Stimulated activated CD4-positive, alpha-beta T cell treated with anti-CD3 and anti-CD28 coated beads, Interleukin-1b, Interleukin-23, amount 100 ng/mL, for 48 hours (primary cell): ENCODE results near the gene RPL13.

Source experiments
- DNase-seq: peaks from one replicate; pipeline ENCODE4 v3.0.0-alpha.2; 2020

RPL13 gene

DNA sequence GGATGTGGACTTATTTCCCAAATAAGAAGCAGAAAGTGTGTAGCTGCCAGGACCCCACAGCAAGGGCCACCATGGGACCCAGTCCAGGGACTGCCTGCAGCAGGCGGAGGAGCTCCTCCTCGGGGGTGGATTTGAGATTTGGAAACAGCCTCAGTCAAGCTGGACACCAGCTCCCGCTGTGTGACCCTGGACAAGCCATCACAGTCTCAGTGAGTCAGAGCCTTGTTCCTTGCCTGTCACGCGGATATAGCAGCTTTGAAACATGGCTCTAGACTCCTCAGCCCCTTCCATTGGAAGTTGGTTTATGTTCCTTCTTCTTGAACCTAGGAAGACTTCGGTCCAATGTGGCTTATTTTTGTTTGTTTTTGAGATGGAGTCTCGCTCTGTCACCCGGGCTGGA lies 40.5 kb downstream of the RPL13 start:
- DNase-seq = no peak

DNA sequence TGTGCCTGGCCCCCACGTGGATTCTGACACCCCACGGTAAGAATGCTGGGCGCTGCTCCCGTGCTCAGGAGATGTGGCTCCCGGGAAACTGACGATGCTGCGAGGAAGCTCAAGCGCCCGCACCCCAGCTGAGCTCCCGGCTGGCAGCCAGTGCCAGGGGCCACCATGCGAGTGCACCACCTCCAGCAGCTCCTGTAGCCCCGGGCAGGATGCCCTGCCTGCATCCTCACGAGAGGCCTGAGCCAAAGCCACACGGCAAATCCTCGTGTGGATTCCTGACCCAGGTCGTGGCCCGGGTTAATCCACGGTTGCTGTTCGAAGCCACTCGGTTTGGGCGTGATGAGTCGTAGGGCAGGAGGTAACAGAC lies 41.4 kb downstream of the RPL13 start:
- DNase-seq = no peak

DNA sequence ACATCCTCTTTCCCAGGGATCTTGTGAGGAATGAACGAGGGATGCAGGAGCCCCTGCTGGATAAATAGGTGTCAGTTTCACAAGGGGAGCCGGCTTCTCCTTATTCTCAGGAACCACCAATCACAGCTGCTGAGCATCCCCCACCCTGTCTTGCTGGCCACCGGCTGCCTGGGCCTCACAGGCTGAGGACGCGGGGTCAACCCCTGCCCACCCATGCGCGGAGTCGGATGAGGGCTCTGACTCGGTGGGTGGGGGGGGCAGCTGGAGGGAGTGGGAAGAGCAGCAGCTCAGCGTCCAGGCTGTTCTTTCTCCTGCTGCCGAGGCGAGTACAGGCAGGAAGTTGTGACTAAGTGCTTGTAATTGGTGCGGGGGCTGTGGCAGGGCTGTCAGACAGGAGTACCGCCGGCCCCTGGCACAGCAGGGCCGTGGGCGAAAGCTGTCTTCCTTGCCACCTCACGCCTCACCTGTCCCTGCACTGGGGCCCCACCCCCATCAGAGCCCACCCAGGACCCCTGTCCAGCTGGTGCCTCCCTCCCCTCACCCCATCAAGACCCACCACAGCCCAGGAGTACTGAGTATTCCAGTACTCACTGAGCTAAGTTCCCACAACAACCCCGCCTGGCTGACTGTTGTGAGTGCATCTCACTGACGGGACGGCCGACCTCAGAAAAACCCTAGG lies 41.9 kb downstream of the RPL13 start:
- peak; percentile 69 for DNase-seq

DNA sequence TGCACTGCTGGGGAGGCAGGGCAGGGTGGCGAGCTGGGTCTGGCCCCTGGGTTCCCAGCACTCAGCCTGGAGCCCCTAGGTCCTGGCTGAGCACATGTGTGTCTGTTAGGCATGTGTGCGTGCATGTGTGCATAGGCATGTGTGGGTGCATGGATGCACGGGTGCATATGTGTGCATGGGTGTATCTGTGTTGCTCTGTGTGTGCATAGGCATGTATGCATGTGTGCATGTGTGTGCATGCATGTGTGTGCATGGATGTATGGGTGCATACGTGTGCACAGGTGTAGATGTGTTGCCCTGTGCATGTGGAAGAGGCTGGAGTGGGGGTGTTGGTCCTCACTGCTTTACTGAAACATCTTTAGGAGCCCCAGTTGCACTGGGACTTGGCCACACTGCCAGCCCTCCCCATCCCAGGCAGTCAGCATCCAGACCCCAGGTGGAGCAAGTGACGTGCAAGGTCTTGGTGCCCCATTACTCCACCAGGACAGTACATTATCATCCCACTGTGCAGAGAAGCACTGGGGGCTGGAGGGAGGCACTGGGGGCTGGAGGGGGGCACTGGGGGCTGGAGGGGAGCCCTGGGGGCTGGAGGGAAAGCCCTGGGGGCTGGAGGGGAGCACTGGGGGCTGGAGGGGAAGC lies 42.6 kb downstream of the RPL13 start:
- DNase-seq = no peak

DNA sequence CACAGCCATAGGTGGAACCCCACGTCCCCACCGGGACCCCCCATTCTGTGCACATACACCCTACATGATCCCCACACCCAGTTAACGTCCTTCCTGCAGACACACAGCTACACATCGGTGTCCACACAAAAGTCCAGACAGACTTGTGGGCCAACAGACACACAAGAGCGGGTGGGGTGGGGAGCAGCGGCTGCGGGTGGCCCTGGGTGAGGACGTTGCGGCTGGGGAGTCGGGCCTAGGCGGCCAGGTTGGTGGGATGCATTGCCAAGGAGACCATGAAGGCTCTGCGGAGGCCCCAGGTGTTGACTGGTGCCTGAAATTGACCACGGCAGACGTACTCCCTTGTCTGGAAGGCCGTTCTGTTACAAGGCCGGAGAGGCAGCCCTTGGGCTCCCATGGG lies 44.3 kb downstream of the RPL13 start:
- DNase-seq = no peak

DNA sequence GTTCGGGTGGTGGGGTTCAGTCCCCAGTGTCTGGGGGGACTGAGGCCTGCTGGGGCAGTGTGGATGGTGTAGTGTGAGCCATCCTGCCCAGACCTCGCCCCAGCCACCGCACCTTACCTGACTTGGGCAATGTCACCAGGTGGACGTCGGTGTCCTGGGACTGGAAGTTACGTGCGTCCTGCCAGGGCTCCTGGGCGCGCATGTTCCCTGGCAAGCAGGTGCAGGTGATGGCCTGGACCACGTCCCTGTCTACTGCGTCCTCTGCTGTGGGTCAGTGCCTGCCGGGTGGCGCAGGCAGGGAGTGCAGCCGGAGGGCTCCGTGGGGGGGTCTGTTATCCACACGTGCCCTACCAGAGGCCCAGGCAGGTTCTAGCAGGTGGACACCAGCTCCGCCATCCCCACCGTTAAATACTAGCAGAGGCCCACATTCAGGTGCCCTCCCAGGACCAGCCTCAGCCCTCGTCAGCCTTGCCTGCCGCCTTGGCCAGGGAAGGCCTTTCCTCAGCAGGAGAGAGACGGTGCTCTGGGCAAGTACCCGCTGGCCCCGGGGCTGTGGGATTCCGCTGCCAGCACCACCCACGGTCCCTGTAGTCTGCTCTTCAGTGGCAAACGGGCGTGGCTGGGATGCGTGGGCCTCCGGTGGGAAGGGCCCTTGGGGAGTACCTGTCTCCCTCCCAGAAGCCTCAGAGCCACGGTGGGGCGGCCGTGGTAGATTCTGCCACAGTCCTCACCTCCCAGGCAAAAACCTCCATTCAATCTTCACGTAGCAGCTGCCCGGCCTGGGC lies 44.9 kb downstream of the RPL13 start:
- DNase-seq = no peak

DNA sequence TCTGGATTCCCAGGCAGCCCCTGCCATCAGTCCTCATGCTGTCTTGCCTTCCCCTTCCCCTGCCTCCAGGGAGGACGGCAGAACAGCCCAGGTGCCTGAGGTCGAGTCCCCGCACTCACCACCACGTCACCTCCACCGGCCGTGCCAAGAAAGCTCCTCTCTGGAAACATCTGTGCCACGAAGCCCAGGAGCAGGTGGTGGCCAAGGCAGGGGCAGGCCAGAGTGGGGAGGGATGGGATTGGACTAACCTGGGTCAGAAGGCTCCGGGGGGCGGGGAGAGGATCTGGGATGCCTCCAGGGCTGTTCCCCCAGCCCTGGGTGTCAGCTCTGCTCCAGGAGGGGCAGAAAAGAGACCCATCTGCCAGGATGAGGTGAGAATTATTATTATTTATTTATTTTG lies 45.5 kb downstream of the RPL13 start:
- no peak for DNase-seq

DNA sequence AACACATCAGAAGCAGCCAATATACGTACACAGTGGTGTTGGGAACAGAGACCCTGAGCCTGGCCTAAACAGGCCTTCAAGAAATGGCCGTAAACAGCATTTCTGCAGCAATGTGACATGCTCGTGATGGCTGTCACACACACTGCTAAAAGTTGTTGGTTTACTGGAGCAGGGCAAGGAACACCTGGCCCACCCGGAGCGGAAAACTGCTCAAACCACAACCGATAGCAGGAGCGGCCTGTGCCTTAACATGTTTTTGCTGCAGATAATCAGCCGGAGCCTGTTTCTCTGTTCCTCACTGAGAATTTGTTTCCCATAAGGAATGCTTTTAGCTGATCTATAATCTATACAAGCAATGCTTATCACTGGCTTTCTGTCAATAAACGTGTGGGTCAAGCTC lies 47.0 kb downstream of the RPL13 start:
- no peak for DNase-seq

DNA sequence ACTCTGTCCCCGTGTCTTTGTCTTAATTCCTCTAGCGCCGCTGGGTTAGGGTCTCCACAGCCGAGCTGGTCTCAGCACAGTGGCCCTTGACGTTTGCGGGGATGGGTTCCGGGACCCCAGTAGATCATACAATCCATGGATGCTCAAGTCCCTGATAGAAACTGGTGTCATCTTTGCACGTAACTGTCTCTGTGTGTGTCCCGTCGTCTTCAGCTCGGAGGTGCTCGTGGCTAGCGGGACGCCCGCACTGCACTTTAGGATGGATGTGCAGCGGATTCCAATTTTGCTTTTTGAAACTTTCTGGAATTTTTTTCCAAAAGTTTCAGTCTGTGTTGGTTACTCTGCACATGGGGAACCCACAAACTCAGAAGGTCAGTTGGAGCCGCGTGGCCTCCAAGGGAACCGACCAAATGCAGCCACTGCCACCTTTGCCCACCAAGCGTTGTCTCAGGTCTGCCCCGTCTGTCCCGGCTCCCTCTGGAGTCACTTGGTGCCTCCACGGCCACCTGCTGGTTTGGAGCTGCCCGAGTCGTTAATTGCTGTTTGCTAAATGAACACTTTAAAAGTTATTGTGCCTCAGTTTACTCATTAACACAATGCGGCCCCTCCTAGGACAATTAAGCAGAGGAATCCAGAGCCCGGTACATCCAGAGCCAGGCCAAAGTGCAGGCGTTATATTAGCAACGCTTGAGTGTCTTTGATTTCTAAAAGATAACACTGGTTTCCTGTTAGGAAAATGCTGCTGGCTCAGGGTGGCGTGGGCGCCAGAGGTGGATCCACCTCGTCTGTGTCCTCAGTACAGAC lies 47.7 kb downstream of the RPL13 start:
- no peak for DNase-seq

DNA sequence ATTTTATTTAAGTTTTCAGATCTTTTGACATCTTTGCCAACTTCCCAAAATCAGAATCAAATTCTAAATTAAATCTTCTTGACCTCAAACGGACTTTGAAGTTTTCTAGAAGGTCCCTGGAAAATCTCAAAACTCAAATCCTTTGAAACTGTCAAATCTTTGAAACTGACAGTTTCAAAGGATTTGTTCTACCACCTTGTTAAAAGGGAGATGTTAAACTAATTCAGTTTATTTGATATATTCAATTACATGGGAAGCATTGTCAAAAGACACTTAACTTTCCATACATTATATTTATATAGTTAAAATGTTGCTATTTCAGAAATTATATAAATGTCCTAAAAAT lies 49.6 kb downstream of the RPL13 start:
- no peak for DNase-seq

DNA sequence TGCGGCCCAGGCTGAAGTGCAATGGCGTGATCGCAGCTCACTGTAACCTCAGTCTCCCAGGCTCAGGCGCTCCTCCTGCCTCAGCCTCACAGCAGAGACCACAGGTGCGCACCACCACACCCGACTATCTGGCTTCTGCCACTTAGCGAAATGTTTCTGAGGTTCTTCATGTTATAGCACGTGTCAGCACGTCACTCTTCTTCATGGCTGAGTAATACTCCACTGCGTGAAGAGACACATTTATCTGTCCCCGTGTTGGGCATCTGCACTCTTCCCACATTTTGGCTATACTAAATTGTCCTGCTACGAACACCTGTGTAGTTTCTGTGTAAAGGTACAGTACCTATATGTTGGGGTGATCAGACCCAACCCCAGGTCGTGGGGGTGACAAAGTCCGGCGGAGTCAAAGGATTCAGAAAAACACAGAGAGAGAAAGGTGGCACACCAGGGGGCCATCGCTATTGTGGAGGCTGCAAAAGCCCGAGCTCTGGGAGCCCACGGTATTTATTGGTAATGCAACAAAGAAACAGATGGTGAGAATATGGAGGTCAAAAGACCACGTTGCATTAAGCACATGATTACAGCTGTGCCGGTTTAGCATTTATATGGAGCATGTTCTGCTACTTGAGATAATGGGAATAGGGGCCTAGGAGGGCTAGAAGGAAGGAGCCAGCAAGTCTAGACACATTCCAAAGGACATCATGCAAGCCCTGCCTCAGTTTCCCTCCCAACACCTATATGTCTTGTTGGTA lies 52.1 kb downstream of the RPL13 start:
- no peak for DNase-seq

DNA sequence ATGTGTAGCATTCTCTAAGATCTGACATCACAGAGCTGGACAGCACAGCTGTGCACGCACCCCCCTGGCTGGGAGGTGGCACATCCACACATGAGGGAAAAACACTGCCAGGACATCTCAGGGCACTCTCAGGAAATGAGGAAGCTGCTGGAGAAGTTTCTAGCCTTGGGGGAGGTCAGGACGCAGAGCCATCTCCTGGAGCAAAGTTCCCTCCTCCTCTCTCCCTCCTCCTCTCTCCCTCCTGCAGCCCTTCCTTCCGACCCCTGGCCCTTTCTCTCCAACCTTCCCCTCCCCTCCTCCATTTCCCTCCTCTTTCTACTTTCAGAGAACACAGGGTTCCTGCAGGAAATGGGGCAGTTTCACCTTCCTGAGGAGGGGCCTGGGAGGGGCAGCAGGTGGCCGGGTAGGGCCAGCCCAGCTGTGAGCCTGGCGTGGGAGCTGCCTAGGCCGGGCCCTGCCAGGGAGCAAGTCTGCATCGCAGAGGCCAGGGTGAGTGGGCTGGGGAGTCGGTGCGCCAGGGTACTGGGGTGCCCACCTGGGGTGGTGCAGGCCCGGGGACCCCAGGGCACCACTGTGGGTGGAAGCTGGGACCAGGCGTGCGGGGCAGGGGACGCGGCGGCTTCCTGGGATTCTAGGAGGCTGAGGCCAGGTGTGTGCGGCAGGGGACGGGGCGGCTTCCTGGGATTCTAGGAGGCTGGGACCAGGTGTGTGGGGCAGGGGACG lies 52.9 kb downstream of the RPL13 start, which contains the start of gene DPEP1:
DPEP1 (plus strand) TSS at position 412 of the 723 bp plus-strand sequence. CDS start 16,769 bp downstream, outside the sequence.
- DNase-seq = no peak

DNA sequence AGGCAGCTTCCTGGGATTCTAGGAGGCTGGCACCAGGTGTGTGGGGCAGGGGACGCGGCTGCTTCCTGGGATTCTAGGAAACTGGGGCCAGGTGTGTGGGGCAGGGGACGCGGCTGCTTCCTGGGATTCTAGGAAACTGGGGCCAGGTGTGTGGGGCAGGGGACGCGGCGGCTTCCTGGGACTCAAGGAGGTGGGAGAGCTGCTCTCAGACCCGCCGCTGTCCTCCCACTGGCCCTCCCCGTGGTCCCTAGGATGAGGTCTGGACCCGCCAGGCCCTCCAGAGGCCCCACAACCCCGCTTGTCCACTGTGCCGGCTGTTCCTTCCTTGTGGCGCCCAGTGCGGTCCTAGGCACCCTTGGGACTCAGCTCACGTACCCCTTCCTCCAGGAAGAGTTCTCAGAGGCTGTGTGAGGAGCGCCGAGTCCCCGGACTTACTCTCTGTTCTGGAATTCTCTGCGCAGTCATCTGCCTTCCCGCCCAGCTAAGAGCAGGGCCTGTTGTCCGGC lies 53.5 kb downstream of the RPL13 start:
- no peak for DNase-seq
